Measurements from ENCODE around the gene GPR146.

DNA sequence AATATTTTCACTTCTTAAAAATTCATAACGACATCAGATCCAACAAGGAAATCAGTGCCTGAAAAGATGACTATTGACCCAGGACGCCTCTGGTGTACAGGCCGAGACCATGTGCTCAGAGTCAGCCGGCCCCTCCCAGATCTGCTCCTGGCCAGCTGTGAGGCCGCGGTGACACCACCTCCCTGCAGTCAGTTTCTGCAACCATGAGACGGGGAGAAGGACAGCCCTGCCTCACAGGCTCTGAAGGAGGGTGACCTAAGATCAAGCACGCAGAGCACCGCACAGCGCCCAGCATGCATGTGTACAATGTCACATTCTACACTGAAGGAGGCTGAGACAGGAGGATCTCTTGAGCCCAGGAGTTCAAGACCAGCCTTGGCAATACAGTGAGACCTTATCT, 40.9 kb downstream of the GPR146 start:
- TF ChIP-seq, protein P1, sequence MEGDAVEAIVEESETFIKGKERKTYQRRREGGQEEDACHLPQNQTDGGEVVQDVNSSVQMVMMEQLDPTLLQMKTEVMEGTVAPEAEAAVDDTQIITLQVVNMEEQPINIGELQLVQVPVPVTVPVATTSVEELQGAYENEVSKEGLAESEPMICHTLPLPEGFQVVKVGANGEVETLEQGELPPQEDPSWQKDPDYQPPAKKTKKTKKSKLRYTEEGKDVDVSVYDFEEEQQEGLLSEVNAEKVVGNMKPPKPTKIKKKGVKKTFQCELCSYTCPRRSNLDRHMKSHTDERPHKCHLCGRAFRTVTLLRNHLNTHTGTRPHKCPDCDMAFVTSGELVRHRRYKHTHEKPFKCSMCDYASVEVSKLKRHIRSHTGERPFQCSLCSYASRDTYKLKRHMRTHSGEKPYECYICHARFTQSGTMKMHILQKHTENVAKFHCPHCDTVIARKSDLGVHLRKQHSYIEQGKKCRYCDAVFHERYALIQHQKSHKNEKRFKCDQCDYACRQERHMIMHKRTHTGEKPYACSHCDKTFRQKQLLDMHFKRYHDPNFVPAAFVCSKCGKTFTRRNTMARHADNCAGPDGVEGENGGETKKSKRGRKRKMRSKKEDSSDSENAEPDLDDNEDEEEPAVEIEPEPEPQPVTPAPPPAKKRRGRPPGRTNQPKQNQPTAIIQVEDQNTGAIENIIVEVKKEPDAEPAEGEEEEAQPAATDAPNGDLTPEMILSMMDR (IDR thresholded peaks at IDR 0.05), result no peak
- TF ChIP-seq EZH2 (IDR thresholded peaks at IDR 0.05), result no peak

Data from neural progenitor cell (in vitro differentiated cells).